SH-SY5Y (cell line): Measurements from ENCODE around the gene LIM2.

ENCODE experiments used
- GATA2 ChIP-seq: IDR thresholded peaks from 2 replicates; pipeline ENCODE4 v1.6.1; 2011; ENCODE audit warnings: mild to moderate bottlenecking, low read depth, low read length
- GATA3 ChIP-seq: IDR thresholded peaks from 2 replicates; pipeline ENCODE4 v1.6.1; 2011; ENCODE audit warnings: low read depth, mild to moderate bottlenecking, low read length, moderate library complexity

- TF ChIP-seq GATA3 (no peak), GATA2 (no peak)
Measured at GRCh38 chr19:51372649-51373504, 14.9 kb downstream of the LIM2 start, which contains the start of gene NKG7.
